Tibial nerve (tissue), 4 donors: ENCODE results near the gene CCDC50.

Experiments used
- EP300 ChIP-seq, 2 donors: sonication (generic); formaldehyde crosslinking; IDR thresholded peaks; one replicate each; pipeline ENCODE4 v1.6.1; 2017; ENCODE audit warnings: antibody characterized with exemption in 2 of 2, mild to moderate bottlenecking in 1 of 2
- TF ChIP-seq, protein P1 (sequence below), 5 experiments: fragments of 200-600 bp in 3 of 5; fragments of 450-650 bp in 2 of 5; sonication (generic) in 3 of 5; IDR thresholded peaks; one replicate each; pipeline ENCODE4 v1.5.1; 2016 to 2019; ENCODE audit warnings: antibody characterized with exemption in 5 of 5, mild to moderate bottlenecking in 3 of 5, moderate library complexity in 2 of 5

DNA sequence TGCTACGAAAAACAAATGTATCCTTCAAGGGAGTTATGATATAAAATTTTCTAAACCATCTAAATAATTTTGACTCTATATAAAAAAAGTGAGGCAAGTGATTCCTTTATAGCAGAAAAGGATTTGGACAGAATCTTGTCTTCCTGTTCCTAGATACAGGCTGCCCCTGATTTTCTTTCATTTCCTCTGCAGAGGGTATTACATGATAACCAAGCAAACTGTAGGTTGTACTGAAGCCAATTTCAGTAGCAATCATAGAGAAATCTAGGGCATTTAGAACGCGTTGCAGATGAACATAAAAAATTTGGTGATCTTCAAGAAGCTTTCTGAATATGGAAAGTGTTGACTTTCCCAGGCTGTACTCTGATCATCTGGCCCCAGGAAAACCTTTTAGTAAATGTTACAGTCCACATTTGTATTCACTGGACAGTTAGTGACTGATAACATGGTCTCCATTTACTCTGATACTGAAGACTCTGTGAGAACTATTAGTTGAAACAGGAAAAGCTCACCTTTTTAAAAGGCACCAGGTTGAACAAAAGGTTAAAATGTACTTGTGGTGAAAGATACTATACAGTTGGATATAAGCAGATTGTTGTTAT is 10.2 kb downstream of the CCDC50 start:
- TF ChIP-seq, protein P1, sequence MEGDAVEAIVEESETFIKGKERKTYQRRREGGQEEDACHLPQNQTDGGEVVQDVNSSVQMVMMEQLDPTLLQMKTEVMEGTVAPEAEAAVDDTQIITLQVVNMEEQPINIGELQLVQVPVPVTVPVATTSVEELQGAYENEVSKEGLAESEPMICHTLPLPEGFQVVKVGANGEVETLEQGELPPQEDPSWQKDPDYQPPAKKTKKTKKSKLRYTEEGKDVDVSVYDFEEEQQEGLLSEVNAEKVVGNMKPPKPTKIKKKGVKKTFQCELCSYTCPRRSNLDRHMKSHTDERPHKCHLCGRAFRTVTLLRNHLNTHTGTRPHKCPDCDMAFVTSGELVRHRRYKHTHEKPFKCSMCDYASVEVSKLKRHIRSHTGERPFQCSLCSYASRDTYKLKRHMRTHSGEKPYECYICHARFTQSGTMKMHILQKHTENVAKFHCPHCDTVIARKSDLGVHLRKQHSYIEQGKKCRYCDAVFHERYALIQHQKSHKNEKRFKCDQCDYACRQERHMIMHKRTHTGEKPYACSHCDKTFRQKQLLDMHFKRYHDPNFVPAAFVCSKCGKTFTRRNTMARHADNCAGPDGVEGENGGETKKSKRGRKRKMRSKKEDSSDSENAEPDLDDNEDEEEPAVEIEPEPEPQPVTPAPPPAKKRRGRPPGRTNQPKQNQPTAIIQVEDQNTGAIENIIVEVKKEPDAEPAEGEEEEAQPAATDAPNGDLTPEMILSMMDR (IDR thresholded peaks at IDR 0.05): no peak
- no peak for TF ChIP-seq EP300 (IDR thresholded peaks at IDR 0.05)
